ENCODE data around the gene UROC1.

The UROC1 gene

DNA sequence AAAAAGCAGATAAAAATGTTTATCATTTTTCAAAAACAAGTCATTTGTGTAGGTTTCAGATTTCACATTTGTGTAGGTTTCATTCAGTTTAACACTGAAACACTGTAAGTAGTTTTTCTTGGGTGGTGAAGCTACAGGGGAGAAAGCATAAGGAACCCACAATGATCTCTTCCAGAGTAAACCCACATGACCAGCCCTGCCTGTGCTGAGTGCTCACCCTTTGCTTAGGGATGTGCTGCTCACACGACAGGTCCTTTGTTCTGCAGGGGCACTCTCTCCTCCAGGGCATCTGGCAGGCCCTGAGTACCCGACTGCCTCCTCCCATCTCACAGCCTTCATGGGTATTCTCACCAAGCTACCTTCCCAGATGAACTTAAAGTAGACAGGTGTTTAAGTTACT, 70.8 kb downstream of the UROC1 start:
- no peak overlapping the region for H3K9ac ChIP-seq
- no peaks in the 10 kb centered on the region for H3K79me2 ChIP-seq
- TF ChIP-seq, protein P1, sequence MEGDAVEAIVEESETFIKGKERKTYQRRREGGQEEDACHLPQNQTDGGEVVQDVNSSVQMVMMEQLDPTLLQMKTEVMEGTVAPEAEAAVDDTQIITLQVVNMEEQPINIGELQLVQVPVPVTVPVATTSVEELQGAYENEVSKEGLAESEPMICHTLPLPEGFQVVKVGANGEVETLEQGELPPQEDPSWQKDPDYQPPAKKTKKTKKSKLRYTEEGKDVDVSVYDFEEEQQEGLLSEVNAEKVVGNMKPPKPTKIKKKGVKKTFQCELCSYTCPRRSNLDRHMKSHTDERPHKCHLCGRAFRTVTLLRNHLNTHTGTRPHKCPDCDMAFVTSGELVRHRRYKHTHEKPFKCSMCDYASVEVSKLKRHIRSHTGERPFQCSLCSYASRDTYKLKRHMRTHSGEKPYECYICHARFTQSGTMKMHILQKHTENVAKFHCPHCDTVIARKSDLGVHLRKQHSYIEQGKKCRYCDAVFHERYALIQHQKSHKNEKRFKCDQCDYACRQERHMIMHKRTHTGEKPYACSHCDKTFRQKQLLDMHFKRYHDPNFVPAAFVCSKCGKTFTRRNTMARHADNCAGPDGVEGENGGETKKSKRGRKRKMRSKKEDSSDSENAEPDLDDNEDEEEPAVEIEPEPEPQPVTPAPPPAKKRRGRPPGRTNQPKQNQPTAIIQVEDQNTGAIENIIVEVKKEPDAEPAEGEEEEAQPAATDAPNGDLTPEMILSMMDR (IDR thresholded peaks at IDR 0.05) = no peak
- no peak overlapping the region for H3K4me3 ChIP-seq (ENCODE audit: low read depth, low read length)
- H3K27me3 ChIP-seq (ENCODE audit: control insufficient read depth, insufficient read depth, low read length) = no peaks in the 10 kb centered on the region
- H2AFZ ChIP-seq = no peak overlapping the region
- H3K27ac ChIP-seq = no peak overlapping the region
- no peaks in the 10 kb centered on the region for H3K9me3 ChIP-seq (ENCODE audit: control insufficient read depth, low read length)
- no peak overlapping the region for H3K4me2 ChIP-seq (ENCODE audit: low read length)
- H3K36me3 ChIP-seq (ENCODE audit: control insufficient read depth, insufficient read depth, low read length) = no peaks in the 10 kb centered on the region
- H3K4me1 ChIP-seq = no peaks in the 10 kb centered on the region

DNA sequence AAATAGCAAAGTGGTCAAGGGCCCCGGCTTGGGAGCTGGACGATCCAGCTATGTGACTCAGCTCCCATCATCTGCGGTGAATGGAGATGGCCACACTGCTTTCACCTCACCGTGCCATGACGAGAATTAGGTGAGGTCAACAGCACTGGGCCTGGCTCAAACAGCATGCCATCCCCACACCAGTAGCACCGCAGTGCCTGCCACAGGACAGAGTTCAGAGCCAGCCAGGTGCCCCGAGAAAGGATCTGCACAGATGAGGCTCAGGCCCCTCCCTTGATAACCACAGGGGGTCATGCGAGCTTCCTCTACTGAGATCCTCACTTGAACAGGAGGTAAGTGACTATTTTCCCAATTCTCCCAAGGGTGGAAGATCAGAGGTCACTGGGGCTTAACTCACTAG, 71.3 kb downstream of the UROC1 start:
- no peaks in the 10 kb centered on the region for H3K9me3 ChIP-seq (ENCODE audit: control insufficient read depth, low read length)
- H3K36me3 ChIP-seq (ENCODE audit: control insufficient read depth, insufficient read depth, low read length) = no peaks in the 10 kb centered on the region
- no peak overlapping the region for H3K4me3 ChIP-seq (ENCODE audit: low read depth, low read length)
- no peaks in the 10 kb centered on the region for H3K27me3 ChIP-seq (ENCODE audit: control insufficient read depth, insufficient read depth, low read length)
- no peaks in the 10 kb centered on the region for H3K79me2 ChIP-seq
- no peak overlapping the region for H3K27ac ChIP-seq
- no peaks in the 10 kb centered on the region for H3K4me1 ChIP-seq
- no peak overlapping the region for H2AFZ ChIP-seq
- H3K4me2 ChIP-seq (ENCODE audit: low read length) = no peak overlapping the region
- H3K9ac ChIP-seq = no peak overlapping the region
- TF ChIP-seq, protein P1 (IDR thresholded peaks at IDR 0.05) = no peak

DNA sequence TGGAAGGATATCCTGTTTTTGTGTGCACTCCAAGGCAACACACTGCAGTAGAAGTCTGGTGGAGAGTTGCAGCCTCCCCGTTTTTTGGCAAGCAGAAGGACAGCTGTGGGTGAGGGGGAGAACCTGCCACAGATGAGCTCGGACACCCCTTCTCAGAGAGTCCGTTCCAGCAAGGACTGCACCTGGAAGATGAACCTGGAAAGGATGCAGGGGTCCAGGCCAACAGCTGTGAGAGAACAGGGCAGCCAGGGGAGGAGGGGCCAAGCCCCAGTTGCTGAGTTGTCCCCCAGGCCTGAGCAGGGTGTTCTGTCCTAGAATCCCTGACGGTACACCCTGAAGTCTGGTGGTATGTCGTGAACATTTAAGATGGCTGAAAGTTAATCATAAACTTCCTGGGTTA, 72.1 kb downstream of the UROC1 start:
- Histone ChIP-seq H3K27ac (no peak overlapping the region), H3K4me3 (ENCODE audit: low read depth, low read length) (no peak overlapping the region), H3K36me3 (ENCODE audit: control insufficient read depth, insufficient read depth, low read length) (no peaks in the 10 kb centered on the region), H3K4me1 (no peaks in the 10 kb centered on the region), H3K9ac (no peak overlapping the region), H3K4me2 (ENCODE audit: low read length) (no peak overlapping the region), H3K79me2 (no peaks in the 10 kb centered on the region), H3K27me3 (ENCODE audit: control insufficient read depth, insufficient read depth, low read length) (no peaks in the 10 kb centered on the region), H3K9me3 (ENCODE audit: control insufficient read depth, low read length) (no peaks in the 10 kb centered on the region), H2AFZ (no peak overlapping the region)
- TF ChIP-seq, protein P1 (IDR thresholded peaks at IDR 0.05) = no peak

DNA sequence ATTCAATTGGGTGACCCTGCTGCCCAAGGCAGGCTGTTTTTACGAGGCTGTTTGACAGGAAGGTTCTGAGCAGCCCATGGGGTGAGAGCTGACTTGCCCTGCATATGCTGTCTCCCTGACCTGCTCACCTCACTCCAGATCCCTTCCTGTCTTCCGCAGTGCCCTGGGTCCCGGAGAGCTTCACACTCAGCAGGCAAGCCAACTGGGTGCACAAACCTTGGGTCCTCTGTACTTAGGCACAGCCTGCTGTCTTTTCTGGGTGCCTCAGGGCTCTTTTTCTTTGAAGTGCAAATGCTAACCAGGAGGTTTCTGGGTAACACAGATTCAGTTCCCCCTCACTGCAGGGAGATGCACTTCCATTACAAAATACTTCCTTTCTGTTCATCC, 74.7 kb downstream of the UROC1 start:
- Histone ChIP-seq H3K4me1 (no peaks in the 10 kb centered on the region), H3K27me3 (ENCODE audit: control insufficient read depth, insufficient read depth, low read length) (no peaks in the 10 kb centered on the region), H3K9ac (no peak overlapping the region), H3K79me2 (no peaks in the 10 kb centered on the region), H3K4me3 (ENCODE audit: low read depth, low read length) (no peak overlapping the region), H3K4me2 (ENCODE audit: low read length) (no peak overlapping the region), H2AFZ (no peak overlapping the region), H3K27ac (no peak overlapping the region), H3K36me3 (ENCODE audit: control insufficient read depth, insufficient read depth, low read length) (no peaks in the 10 kb centered on the region), H3K9me3 (ENCODE audit: control insufficient read depth, low read length) (no peaks in the 10 kb centered on the region)
- TF ChIP-seq, protein P1 (IDR thresholded peaks at IDR 0.05) = no peak

DNA sequence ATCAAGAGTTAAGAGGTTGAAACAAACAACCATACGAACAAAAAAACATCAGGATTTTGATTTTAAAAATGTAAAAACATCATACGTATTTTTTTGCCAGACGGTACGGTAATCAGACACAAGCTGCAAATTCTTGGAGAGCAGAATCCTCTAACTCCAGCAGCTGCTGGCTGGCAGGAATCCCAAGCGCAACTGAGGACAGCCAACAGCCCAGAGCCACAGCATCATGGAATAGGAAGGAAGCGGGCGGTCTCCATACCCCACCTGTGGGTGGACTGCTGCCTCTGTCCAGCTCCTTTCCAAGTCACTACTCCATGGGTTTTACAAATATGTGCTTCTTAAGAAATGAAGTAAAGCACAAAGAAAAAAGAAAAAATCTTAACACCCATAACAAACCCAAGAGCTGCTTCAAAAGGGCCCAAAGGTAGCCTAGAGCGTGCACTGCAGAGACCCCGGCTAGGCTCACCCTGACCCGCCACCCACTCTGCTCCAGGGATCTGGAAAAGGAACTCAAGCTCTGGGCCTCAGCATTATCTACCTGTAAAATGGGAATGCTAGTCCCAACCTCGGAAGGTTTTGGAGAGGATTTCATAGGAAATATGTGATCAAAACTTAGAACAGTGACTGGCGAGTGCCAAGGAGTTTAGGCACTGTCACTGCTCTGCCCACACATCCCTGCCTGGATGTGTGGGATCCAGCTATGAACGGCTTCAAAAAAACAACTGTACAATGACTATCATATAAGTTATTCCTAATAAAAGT, 75.3 kb downstream of the UROC1 start:
- TF ChIP-seq, protein P1 (IDR thresholded peaks at IDR 0.05) = no peak
- no peaks in the 10 kb centered on the region for H3K36me3 ChIP-seq (ENCODE audit: control insufficient read depth, insufficient read depth, low read length)
- no peaks in the 10 kb centered on the region for H3K9me3 ChIP-seq (ENCODE audit: control insufficient read depth, low read length)
- no peak overlapping the region for H2AFZ ChIP-seq
- H3K4me2 ChIP-seq (ENCODE audit: low read length) = no peak overlapping the region
- H3K27me3 ChIP-seq (ENCODE audit: control insufficient read depth, insufficient read depth, low read length) = no peaks in the 10 kb centered on the region
- no peak overlapping the region for H3K9ac ChIP-seq
- no peaks in the 10 kb centered on the region for H3K79me2 ChIP-seq
- no peak overlapping the region for H3K4me3 ChIP-seq (ENCODE audit: low read depth, low read length)
- H3K4me1 ChIP-seq = no peaks in the 10 kb centered on the region
- H3K27ac ChIP-seq = no peak overlapping the region
